ENCODE results near the gene SPATA6.

The SPATA6 gene

GRCh38 chr1:48254254-48254653 is 217.8 kb downstream of the SPATA6 start:
- DNase-seq (ENCODE audit: extremely low spot score), result no peak
- ChIA-PET CTCF (no interaction called here), POLR2A (no interaction called here)
- TF ChIP-seq CTCF (IDR thresholded peaks at IDR 0.05; ENCODE audit: control extremely low read depth, extremely low read depth, low read depth, missing control alignments), result no peak

- no peak for TF ChIP-seq CTCF (IDR thresholded peaks at IDR 0.05; ENCODE audit: control extremely low read depth, extremely low read depth, low read depth, missing control alignments)
- CTCF ChIA-PET, result no interaction called here
- no peak for DNase-seq (ENCODE audit: extremely low spot score)
- POLR2A ChIA-PET, result no interaction called here
Observed at GRCh38 chr1:48251821-48252220, 220.2 kb downstream of the SPATA6 start.

- TF ChIP-seq CTCF (IDR thresholded peaks at IDR 0.05; ENCODE audit: control extremely low read depth, extremely low read depth, low read depth, missing control alignments), result no peak
- no peak for DNase-seq (ENCODE audit: extremely low spot score)
- POLR2A ChIA-PET, result no interaction called here
- CTCF ChIA-PET, result no interaction called here
Observed at GRCh38 chr1:48251323-48251722, 220.7 kb downstream of the SPATA6 start.

GRCh38 chr1:48250572-48250971 is 221.4 kb downstream of the SPATA6 start:
- TF ChIP-seq CTCF (IDR thresholded peaks at IDR 0.05; ENCODE audit: control extremely low read depth, extremely low read depth, low read depth, missing control alignments), result no peak
- POLR2A ChIA-PET, result no interaction called here
- DNase-seq (ENCODE audit: extremely low spot score), result no peak
- CTCF ChIA-PET, result no interaction called here

DNA sequence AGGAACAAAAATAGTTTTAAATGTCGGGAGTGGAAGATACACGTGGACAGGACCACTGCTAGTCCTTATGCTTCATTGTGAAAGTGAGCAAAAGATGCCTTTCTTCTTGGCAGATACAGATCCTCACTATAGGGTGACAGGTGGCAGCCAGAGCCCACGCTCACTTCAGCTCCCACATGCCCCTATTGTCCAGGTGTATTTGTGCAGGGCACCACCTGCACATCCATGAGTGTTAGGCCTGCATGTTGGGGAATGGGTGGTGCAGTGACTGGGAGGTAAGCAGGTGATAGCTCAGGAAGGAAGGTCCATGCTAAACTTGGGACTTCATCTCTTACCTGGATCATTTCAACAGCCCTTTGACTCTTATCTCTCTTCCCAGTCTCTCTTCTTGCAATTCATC is 222.1 kb downstream of the SPATA6 start:
- TF ChIP-seq CTCF (IDR thresholded peaks at IDR 0.05; ENCODE audit: control extremely low read depth, extremely low read depth, low read depth, missing control alignments), result no peak
- POLR2A ChIA-PET, result no interaction called here
- CTCF ChIA-PET, result interaction anchor here (1.0 kb wide), 1 partner anchor 8 kb away, joined by 3 read pairs; no protein-coding TSS in a partner anchor
- DNase-seq (ENCODE audit: extremely low spot score), result no peak

GRCh38 chr1:48248356-48248755 is 223.6 kb downstream of the SPATA6 start:
- no peak for DNase-seq (ENCODE audit: extremely low spot score)
- POLR2A ChIA-PET, result no interaction called here
- no peak for TF ChIP-seq CTCF (IDR thresholded peaks at IDR 0.05; ENCODE audit: control extremely low read depth, extremely low read depth, low read depth, missing control alignments)
- CTCF ChIA-PET, result no interaction called here

- POLR2A ChIA-PET, result no interaction called here
- CTCF ChIA-PET, result no interaction called here
- DNase-seq (ENCODE audit: extremely low spot score), result no peak
Observed at GRCh38 chr1:48246727-48247126, 225.3 kb downstream of the SPATA6 start.

More at GRCh38 chr1:48246727-48247126, 225.3 kb downstream of the SPATA6 start:
- TF ChIP-seq CTCF (IDR thresholded peaks at IDR 0.05; ENCODE audit: control extremely low read depth, extremely low read depth, low read depth, missing control alignments), result no peak
